Fibroblast of skin of scalp (primary cell): ENCODE data around the gene CDHR5.

Experiments
- DNase-seq: peaks from one replicate; pipeline ENCODE4 v3.0.0-alpha.2; 2013

CDHR5 gene

GRCh38 chr11:609341-609811 lies 15.4 kb downstream of the CDHR5 start:
- DNase-seq, result no peak

GRCh38 chr11:608791-609251 lies 15.9 kb downstream of the CDHR5 start:
- no peak for DNase-seq

- DNase-seq, result no peak
Measured at GRCh38 chr11:607971-608659, 16.6 kb downstream of the CDHR5 start.

- no peak for DNase-seq
Measured at GRCh38 chr11:607020-607780, 17.6 kb downstream of the CDHR5 start.

GRCh38 chr11:606245-606644 lies 18.5 kb downstream of the CDHR5 start:
- no peak for DNase-seq

- DNase-seq, result no peak
Measured at GRCh38 chr11:605286-606129, 19.2 kb downstream of the CDHR5 start.

- no peak for DNase-seq
Measured at GRCh38 chr11:603154-603553, 21.6 kb downstream of the CDHR5 start.

GRCh38 chr11:601573-602245 lies 23.0 kb downstream of the CDHR5 start:
- DNase-seq, result no peak

GRCh38 chr11:598005-598680 lies 26.6 kb downstream of the CDHR5 start:
- no peak for DNase-seq

- no peak for DNase-seq
Measured at GRCh38 chr11:597166-597725, 27.5 kb downstream of the CDHR5 start.

GRCh38 chr11:596374-596773 lies 28.4 kb downstream of the CDHR5 start:
- DNase-seq, result no peak

GRCh38 chr11:595400-595799 lies 29.4 kb downstream of the CDHR5 start:
- no peak for DNase-seq

- DNase-seq, result no peak
Measured at GRCh38 chr11:593347-593746, 31.4 kb downstream of the CDHR5 start.

GRCh38 chr11:592918-593317 lies 31.8 kb downstream of the CDHR5 start:
- DNase-seq, result no peak

- DNase-seq, result no peak
Measured at GRCh38 chr11:592501-592900, 32.3 kb downstream of the CDHR5 start.

- no peak for DNase-seq
Measured at GRCh38 chr11:590997-591396, 33.8 kb downstream of the CDHR5 start.

GRCh38 chr11:589798-590197 lies 35.0 kb downstream of the CDHR5 start:
- no peak for DNase-seq

GRCh38 chr11:587978-588380 lies 36.8 kb downstream of the CDHR5 start:
- no peak for DNase-seq

GRCh38 chr11:587546-587945 lies 37.2 kb downstream of the CDHR5 start:
- DNase-seq, result no peak

- no peak for DNase-seq
Measured at GRCh38 chr11:586376-587316, 38.1 kb downstream of the CDHR5 start.
